Measurements from ENCODE around the gene SYCP1.
"Not testable (repeated sequence)": the region's sequence is repeated elsewhere in the genome, so short reads cannot be mapped to it uniquely, and the experiment has no call there.

Gene SYCP1, protein sequence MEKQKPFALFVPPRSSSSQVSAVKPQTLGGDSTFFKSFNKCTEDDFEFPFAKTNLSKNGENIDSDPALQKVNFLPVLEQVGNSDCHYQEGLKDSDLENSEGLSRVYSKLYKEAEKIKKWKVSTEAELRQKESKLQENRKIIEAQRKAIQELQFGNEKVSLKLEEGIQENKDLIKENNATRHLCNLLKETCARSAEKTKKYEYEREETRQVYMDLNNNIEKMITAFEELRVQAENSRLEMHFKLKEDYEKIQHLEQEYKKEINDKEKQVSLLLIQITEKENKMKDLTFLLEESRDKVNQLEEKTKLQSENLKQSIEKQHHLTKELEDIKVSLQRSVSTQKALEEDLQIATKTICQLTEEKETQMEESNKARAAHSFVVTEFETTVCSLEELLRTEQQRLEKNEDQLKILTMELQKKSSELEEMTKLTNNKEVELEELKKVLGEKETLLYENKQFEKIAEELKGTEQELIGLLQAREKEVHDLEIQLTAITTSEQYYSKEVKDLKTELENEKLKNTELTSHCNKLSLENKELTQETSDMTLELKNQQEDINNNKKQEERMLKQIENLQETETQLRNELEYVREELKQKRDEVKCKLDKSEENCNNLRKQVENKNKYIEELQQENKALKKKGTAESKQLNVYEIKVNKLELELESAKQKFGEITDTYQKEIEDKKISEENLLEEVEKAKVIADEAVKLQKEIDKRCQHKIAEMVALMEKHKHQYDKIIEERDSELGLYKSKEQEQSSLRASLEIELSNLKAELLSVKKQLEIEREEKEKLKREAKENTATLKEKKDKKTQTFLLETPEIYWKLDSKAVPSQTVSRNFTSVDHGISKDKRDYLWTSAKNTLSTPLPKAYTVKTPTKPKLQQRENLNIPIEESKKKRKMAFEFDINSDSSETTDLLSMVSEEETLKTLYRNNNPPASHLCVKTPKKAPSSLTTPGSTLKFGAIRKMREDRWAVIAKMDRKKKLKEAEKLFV

DNA sequence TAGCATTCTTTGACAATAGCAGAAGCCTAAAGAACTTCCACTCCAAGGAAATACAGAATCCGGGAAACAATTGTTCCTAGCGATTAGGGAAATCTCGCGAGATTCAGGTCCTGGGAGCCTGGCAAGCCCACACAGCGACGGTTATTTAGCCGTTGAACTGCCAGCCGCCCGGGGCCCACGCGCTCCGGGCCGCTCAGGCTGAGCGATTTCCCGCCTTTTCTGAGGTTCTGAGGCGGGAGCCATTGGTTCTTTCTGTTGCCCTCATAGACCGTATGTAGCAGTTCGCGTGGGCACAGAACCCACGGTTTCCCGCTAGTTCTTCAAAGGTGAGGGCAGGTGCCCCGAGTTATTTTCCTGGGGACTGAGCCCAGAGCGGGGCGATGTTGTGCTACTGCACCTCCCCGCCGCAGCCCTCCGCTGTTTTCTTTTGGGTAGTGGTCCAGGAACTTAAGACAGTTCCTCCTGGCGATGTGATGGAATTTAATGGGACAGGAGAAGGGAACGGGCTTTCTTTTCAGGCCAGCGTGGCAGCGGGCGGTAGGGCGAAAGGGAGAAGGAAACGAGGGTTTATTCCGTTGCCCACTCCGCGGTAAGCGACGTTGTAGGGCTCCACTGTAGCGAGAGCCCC is at the start of gene SYCP1:
SYCP1 (plus strand) TSS at position 171 of the 628 bp plus-strand sequence. CDS start 602 bp downstream, outside the sequence.
- DNase-seq (ENCODE audit: low spot score): no peak

GRCh38 chr1:114819869-114820268 is 34.8 kb upstream of the SYCP1 start:
- DNase-seq (ENCODE audit: low spot score): no peak

- DNase-seq (ENCODE audit: low spot score): no peak
These were observed 34.3 kb upstream of the SYCP1 start for GRCh38 chr1:114820392-114820791.

- no peak for DNase-seq (ENCODE audit: low spot score)
These were observed 32.7 kb upstream of the SYCP1 start for GRCh38 chr1:114821978-114822377.

DNA sequence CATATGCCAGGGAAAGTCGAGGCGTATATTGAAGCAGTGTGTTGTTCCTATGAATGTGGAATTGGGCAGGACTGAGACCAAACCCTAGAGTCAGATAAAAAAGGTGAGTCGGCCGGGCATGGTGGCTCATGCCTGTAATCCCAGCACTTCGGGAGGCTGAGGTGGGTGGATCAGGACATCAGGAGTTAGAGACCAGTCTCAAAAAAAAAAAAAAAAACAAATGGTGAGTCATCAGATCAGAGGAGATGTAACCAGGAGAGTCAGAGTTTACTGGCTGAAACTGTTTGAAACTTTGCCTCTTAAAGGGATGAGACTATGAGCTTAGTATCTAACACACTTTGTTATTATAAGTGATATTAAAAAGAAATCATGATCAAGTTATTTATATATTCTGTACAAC is 26.4 kb upstream of the SYCP1 start:
- DNase-seq (ENCODE audit: low spot score): no peak

- DNase-seq (ENCODE audit: low spot score): not testable (repeated sequence)
These were observed 24.6 kb upstream of the SYCP1 start for GRCh38 chr1:114830075-114830474.

GRCh38 chr1:114831276-114831994 is 23.2 kb upstream of the SYCP1 start:
- DNase-seq (ENCODE audit: low spot score): no peak

DNA sequence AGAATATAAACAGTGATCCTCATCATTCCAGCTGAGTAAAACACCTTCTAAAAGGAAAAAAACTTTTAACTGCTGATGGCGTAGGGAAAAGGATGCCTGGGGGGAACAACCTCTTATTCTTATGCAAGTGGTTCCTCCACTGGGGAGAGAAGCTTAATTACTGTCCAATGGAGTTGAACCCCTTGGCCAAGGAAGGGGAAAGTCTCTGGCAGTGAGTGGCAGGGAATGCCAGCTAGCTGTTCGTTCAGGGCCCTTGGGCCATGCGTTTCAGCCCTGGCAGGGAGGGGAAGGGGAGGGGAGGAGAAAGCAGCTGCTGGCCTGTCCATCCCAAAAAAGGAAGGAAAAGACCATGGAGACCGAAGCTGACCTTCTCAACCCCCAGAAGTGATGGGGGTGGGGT is 22.6 kb upstream of the SYCP1 start:
- no peak for DNase-seq (ENCODE audit: low spot score)

- DNase-seq (ENCODE audit: low spot score): no peak
These were observed 21.2 kb upstream of the SYCP1 start for GRCh38 chr1:114833421-114833820.

- DNase-seq (ENCODE audit: low spot score): no peak
These were observed 10.4 kb upstream of the SYCP1 start for GRCh38 chr1:114844270-114844669.

GRCh38 chr1:114853584-114853983 is 1.1 kb upstream of the SYCP1 start:
- no peak for DNase-seq (ENCODE audit: low spot score)

- DNase-seq (ENCODE audit: low spot score): no peak
These were observed 6.7 kb downstream of the SYCP1 start for GRCh38 chr1:114861384-114861783.

DNA sequence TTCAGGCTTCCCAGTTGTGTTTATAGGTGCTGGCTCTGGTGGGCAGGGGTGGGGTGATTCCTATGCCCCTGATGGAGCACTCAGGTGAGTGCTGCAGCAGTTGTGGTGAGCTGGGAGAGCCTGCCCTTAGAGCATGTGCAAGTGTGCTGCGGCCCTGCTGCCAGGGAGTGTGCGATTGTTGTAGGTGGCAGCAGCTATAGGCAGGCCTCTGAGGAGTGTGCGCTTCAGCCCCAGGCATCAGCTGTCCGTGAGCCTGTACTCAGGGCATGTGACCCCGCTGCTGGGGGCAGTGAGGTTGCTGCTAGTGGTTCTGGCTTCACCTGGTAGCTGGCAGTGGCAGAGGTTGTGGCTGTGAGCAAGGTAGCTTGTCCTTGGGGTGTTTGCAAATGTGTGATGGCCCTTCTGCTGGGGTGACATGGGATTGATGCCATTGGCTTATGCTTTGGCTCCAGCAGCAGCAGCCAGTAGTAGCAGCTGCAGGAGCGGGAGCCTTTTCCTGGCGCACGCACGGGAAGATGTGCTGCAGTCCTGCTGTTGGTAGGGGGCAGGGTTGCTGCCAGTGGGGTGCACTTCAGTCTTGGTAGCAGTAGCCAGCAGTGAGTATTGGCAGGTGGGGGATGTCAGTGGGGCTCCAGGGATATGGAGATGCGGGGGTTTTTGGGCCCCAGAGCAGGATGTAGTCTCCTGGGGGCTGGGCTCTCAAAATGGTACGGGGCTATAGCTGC is 37.7 kb downstream of the SYCP1 start:
- no peak for DNase-seq (ENCODE audit: low spot score)

GRCh38 chr1:114896795-114897194 is 42.1 kb downstream of the SYCP1 start:
- DNase-seq (ENCODE audit: low spot score): no peak

- DNase-seq (ENCODE audit: low spot score): no peak
These were observed 47.2 kb downstream of the SYCP1 start for GRCh38 chr1:114901814-114902213.

DNA sequence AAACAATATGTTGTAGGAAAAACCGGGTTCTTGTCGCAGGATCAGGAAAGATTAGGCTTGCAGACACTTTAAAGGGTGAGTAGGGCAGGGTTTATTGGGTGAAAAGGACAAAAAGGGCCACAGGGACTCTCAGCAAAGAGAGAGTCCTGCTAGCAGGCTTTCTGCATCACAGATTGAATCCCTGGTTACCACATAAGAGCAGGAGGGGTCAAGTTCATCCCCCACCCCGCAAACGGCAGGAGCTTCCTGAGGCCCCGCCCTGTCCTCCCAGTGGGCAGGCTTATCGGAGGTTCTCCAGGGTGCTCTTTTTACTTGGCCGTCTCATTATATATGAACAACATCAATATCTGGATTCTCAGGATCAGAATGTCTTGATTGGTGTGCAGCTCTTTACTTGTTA is 47.7 kb downstream of the SYCP1 start:
- no peak for DNase-seq (ENCODE audit: low spot score)

DNA sequence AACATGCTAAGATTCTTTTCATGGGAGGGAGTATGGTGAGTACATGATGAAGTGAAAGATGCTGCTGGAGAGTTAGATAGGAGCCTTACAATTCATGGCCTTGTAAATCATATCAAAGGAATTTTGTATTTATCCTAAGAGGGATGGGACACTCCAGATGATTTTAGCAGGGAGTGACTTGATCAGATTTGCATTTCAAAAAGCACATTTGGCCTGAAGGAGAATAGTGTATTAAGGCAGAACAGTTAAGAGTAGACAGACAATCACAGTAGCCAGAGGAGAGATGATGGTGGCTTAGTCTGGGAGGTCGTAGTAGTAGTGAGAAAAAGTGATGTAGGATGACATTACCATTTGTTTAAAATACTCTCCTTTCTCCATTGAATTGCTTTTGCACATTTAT is 48.8 kb downstream of the SYCP1 start:
- no peak for DNase-seq (ENCODE audit: low spot score)

- DNase-seq (ENCODE audit: low spot score): not testable (repeated sequence)
These were observed 61.1 kb downstream of the SYCP1 start for GRCh38 chr1:114915720-114916119.

- no peak for DNase-seq (ENCODE audit: low spot score)
These were observed 71.9 kb downstream of the SYCP1 start for GRCh38 chr1:114926607-114927006.

- DNase-seq (ENCODE audit: low spot score): no peak
These were observed 72.7 kb downstream of the SYCP1 start for GRCh38 chr1:114927401-114927800.

DNA sequence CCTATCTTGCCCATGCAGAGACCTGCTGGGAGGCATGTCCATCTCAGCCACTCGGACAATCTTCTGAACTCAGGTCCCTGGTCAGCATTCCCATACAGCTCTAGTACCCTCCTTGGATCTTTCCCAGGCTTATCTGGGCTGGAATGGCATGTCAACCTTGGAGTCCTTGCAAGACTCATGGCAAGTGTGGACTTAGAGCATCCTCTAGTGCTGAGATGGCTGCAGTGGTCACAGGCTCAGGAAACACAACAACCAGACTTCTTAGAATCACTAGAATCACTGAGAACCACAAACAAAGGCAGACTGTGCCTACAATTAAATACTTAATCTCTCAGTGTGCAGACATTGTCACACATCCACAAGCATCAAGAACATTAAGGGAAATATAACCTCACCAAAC is 101.9 kb downstream of the SYCP1 start:
- DNase-seq (ENCODE audit: low spot score): no peak
